NCI-H345 (cell line): ENCODE results near the gene SIK2.
"Not testable (repeated sequence)": the region's sequence is repeated elsewhere in the genome, so short reads cannot be mapped to it uniquely, and the experiment has no call there.

Experiments used
- DNase-seq: peaks from one replicate; lab custom pipeline; 2025; lab: John Stamatoyannopoulos, UW

The SIK2 gene

DNA sequence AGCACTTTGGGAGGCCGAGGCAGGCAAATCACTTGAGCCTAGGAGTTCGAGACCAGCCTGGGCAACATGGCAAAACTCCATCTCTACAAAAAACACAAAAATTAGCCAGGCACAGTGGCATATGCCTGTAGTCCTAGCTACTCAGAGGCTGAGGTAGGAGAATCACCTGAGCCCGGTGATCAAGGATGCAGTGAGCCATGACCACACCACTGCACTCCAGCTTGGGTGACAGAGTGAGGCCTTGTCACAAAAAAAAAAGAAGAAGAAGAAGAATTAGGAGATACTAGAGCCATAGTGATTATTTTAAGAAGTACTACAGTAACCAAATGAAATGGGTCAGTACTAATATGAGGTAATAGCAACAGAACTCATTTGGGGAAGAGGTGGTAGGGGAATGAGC lies 56.2 kb downstream of the SIK2 start:
- DNase-seq, result not testable (repeated sequence)

DNA sequence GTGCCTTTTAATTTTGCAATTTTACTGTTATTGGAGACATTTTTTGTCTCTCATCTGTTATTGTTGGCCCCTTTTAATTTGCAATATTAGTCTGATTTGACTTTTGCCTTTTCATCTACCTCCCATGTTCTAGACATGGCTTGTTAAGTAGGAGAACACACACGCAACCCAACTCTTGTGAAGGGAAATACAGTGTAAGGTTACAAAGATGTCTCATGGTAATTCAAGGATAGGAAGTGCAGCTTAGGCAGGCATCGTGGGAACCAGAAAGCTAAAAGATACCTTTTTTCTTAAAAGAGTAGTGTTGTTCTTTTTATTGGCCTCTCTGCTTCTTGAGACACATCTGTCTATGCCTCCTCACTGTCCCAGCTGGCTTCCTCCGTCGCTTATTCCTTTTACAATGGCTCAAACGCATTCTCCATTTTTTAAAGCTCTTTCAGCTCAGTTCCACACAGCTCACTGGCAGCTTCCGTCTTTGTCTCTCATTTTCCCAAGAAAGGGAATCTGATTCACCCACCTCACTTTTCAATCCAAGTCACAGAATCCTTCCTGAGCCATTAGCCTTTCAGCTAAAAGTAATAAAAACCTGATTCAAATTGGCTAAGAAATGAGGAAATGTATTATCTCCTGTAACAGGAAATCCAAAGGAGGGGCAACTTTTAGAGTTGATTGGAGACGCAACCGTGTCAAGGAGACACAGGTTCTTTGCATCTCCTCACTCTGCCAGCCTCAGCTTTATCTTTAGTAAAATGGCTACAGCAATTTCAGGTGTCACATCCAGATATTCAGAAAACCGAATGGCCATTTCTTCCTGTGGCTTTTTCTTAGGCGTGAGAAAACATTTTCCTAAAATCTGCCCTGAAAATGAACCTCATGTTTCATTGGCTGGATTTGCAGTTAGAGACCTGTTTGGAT lies 57.2 kb downstream of the SIK2 start:
- no peak for DNase-seq

DNA sequence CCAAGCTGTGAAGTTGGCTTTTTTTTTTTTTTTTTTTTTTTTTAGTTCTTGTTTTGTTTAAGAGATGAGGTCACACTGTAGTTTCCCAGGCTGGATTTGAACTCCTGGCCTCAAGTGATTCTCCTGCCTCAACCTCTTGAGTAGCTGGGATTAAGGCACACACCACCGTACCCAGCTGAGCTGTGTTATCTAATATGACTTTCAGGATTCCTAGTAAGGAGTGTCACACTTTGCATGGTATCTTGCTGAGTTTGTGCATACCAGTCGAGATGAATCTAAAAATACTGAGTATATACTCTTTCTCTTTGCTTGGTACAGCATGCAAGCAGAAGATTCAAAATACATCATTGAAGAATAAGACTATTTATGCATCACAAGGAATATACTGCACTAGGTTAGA lies 58.6 kb downstream of the SIK2 start:
- DNase-seq, result no peak

DNA sequence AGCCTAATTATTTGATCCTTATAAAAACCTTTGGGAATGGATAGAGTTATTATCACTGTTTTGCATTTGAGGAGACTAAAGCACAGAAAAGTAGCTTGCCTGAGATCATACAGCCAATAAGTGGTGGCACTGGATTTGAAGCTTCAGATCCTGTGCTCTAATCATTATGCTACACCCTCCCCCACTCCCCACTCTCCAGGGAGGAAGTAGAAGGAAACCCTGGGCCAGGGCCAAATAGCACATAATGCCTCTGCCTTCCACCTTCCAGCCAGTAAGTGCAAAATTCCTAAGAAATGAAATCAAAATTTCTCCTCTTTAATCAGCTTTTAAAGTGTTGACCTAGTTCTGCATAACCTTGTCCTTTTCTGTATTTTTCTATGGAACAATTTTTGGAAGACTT lies 61.6 kb downstream of the SIK2 start:
- DNase-seq, result no peak

DNA sequence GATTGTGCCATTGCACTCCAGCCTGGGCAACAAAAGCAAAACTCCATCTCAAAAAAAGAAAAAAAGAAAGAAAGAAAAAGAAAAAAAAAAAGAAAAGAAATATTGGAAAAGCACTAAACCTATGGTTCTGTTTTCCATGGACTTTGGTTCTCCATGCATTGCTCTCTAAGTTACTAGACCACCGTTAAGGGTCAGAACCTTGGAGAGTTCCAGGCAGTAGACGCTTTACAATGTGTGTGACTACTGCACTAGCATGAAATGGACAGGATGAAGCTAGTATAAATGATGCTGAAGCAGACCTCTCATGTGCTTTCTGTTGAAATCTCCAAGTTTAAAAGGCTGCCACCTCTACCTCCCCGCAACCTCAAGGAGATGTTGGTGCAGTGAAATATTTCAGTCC lies 63.5 kb downstream of the SIK2 start:
- DNase-seq, result no peak

DNA sequence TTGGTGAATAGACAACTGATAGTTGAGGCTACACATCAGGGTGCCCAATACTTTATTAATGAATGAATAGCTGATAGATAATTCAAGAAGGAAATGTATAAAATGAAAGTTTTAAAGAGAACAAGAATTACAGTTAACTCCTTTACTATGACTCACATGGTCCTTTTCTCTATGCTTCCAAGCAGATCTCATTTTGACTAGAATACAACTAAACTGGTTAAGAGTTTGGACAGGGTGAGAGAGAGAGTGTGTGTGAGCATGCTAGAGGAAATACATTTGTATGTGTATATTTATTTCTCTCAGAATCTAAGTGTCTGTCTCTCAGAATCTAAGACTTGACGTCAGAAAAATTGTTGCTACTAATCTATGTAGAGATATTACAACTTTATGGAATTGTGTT lies 66.7 kb downstream of the SIK2 start:
- no peak for DNase-seq

DNA sequence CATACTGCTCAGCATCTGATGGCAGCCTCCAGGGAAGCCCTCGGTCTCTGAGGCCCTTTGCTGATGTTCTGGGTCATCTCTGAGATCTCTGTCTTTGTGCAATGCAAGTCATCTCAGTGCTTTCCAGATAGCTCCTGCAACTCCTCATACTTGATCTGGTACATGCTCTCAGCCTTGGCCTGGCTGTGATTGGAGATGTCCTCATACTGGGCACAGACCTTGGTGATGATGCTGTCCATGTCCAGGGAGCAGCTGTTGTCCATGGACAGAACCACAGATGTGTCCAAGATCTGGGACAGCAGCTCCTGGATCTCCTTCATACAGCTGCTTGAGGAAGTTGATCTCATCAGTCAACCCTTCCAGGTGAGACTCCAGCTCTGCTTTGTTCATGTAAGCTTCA lies 69.1 kb downstream of the SIK2 start:
- no peak for DNase-seq

DNA sequence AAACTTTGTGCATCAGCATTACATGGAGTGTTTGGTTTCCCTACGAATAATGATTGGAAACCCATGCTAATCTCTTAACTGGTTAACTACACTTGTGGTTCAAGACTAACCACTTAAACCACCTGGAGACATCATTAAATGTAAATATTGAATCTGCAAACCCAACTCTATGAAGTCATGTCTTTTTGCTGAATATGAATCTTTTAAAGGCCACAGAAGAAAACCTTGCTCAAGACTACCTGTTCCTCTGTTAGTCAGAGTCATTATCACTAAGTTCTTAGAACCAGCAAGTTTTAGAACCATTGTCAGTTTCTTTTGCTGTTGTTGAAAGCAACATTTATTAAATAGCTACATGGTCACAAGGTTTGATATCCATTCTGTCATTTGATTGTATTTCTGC lies 70.7 kb downstream of the SIK2 start:
- no peak for DNase-seq

DNA sequence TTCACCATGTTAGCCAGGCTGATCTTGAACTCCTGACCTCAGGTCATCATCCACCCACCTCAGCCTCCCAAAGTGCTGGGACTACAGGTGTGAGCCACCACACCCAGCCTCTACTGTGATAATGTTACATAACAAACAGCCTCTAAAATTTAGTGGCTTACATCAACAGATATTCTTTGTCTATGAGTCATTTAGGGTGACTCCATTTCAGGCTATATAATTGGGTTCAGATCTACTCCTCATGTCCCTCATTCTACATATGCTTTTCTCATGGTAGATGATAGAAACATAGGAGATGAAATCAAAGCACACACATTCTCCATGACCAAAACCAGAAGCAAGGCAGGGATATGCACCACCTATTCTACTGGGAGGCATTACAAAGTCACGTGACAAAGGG lies 72.7 kb downstream of the SIK2 start:
- DNase-seq, result no peak

DNA sequence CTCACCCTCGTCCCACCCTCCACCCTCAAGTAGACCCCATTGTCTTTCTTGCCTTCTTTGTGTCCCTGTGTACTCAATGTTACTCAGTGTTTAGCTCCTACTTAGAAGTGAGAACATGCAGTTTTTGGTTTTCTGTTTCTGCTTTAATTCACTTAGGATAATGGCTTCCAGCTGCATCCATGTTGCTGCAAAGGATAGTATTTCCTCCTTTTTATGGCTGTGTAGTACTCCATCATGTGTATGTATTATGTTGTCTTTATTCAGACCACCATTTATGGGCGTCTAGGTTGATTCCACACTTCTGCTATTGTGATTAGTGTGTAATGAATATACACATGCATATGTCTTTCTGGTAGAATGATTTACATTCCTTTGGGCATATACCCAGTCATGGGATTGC lies 73.6 kb downstream of the SIK2 start:
- DNase-seq, result no peak

DNA sequence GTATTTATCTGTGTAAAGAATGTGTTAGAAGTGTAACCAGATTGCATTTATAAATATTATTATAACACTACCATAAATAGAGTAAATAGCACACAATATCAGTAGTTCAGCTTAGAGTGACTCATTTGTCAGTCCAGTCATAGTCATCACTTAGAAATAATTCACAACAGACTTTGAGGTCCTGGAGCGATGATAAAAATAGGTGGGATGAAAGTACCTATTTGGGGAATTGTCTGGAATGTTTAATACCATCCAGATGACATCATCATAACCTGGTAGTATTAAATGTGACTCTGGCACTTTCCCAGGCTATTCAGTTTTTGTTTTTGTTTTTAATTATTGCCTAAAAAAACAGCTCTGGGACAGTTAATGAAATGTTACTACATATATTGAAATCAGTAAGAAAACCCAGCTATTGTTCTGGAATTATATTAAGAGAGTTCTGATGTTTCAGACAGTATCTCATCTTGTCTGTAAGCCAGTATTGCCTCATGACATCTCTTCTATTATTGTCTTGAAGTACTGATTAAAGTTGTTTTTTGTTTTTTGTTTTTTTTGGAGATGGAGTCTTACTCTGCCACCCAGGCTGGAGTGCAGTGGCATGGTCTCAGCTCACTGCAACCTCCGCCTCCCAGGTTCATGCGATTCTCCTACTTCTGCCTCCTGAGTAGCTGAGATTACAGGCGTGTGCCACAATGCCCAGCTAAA lies 74.8 kb downstream of the SIK2 start:
- DNase-seq, result no peak

DNA sequence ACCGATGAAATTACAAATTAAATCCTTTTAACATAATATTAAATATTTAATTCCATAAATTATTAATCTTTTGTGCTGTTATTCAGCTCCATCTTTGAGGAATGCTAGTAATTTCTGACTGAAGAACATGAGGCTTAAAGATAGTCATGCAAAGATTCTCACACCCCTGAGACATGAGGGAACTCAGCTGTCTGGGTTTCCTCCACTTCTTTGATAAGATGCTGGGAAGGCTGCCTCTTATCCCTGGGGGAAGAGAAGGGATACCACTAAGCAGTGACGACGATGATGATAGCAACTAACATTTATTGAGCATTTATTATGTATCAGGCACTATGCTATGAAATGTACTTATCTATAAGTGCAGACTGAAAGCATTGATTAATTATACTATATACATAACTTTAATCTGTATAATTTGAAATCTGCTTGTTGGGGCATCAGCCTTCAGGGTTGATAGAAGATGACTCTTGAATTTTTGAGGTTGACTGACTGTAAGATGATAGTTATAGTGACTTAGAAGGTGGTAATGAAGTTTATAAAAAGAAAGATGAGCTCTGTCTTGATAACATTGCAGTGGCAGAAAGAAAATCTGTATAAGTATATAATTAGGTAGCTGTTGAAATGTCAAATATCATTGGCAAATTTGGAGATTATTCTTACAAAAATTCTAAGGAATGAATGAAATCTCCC lies 78.4 kb downstream of the SIK2 start:
- DNase-seq, result no peak

DNA sequence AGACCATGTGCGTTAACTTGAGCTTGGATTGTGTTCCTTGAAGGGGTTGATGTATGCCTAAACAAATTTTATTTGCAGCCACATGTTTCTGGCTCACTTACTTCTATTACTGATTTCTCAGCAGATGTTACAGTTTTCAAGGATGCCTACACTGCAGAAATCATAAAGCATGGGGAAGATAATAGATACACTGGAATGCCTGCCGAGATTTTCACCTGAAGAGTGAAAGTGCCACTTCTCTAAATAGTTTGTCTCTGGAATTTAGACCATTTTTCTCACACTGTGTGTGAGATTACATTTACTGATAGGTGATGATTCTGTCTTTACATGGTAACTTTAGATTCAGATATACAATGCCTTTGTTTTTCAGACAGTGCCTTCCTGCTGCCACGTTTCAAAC lies 81.6 kb downstream of the SIK2 start:
- no peak for DNase-seq

DNA sequence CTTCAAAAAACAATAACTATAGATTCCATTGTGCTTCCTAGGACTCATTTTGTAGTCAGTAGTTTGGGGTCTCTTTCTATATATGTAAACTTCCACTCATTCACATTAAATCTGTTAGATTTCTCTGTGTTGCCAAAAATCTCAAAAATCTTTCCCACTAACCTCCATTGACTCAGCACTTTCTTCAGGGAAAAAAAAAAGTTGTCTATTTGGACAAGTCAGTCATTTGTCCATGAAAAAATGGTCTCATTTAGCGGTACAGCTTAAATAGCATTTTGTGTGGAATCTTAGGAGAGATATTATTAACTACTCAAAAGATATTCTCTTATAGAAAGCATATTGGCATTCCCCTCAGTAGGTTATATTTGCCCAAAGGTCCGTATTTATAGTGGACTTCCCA lies 82.0 kb downstream of the SIK2 start:
- DNase-seq, result no peak

DNA sequence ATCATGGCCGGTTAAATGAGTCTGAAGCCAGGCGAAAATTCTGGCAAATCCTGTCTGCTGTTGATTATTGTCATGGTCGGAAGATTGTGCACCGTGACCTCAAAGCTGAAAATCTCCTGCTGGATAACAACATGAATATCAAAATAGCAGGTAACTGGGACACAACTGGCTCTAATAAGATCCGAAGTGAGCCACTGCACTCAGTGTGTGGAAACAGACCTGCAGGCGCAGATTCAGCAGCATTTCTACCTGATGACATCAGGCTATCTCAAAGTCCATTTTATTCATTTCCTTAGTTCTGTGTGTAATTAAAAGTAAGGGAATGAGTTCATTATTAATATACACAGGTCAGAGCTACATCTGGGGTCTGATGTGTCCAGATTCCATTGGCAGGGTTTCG lies 85.8 kb downstream of the SIK2 start:
- no peak for DNase-seq

DNA sequence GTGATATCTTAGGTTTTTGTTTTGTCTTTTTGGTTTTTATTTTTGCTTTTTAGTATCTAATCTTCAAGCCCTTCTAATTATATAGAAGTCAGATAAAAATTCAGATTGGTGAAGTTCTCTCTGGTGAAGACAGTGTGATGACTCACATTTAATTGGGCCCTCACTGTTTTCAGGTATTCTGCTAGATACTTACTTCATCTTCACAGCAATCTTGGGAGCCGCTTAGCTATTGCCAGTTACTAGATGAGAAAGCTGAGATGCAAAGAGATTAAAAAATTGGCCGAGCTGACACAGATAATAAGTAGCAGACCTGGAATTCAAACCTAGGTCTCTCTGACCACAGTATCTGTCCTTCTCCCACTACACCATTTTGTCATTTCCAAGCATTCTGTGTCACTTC lies 88.9 kb downstream of the SIK2 start:
- DNase-seq, result no peak

DNA sequence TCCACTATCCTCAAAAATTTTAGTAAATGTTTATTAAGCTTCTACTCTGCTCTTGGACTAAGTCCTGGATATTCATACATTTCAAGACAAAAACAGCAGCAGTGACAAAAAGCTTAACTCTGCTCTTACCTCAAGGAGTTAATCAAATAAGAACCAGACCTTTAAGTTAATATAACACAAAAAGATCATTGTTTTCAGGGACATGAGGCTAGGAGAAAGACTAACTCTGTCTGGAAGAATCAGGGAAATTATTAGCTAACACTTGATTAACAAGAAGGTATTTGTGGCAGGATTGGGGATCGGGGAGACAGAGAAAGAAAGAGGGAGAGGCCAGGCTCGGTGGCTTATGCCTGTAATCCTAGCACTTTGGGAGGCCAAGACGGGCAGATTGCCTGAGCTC lies 89.5 kb downstream of the SIK2 start:
- no peak for DNase-seq

DNA sequence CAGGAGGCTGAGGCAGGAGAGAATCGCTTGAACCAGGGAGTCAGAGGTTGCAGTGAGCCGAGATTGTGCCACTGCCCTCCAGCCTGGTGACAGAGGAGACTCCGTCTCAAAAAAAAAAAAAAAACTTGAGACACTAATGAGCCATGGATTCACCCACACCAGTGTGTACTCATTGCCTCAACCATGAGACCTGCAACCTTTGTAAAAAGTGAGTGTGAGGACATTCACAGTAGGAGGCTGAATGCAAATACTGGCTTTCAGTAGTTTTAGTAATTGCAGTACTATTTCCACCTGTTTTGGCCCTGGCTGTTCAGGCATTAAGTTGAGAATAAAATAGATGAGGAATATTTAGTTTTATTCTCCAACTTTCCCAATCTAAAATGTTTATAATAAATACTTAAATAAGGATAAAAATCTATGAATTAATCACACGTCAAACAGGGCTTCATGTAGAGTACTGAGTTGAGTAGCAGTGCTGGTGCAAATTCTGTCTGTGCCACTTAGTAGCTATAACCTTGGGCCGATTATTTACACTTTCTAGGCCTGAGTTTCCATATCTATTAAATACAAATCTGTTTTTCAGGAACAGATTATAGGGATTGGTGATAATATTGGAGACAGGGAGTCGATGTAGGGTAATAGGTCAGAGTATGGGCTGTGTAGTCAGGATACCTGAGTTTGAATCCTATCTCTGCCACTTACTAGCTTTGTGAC lies 91.1 kb downstream of the SIK2 start:
- peak; percentile 20 for DNase-seq

DNA sequence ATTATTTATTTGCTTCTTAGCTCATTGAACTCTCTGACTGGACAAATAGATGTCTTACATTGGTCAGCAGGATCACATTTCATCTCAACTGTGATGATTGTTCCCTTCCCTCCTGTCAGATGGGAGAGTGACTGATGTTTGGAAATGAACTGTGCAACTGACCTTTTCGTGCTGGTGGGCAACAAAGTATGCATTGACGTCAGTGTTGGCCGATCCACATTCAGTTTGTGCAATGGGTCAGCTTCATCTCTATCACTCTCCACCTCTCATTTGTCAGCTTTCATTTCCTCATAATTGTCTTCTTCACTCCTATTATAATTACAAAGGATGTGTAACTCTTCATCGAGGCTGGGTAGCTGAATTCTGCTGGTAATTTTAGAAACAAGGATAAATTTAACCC lies 92.6 kb downstream of the SIK2 start:
- no peak for DNase-seq

DNA sequence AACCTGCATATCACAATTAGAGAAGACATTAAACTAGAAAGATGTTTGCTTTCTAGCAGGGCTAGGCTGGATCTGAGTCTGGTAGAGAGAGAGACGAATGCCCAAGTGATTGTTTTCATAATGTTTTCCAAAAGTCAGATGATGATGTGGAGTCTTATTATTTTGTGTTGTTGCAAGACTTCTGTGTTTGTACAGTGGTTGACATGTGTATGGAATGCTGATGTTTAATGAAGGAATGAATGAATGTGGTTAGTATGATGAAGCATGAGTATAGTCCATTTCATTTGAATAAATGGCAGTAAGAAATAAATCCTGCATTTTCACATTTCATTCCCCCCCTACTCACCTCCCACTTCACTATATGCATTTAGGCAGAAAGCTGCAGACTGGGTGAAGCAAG lies 94.3 kb downstream of the SIK2 start:
- DNase-seq, result no peak

DNA sequence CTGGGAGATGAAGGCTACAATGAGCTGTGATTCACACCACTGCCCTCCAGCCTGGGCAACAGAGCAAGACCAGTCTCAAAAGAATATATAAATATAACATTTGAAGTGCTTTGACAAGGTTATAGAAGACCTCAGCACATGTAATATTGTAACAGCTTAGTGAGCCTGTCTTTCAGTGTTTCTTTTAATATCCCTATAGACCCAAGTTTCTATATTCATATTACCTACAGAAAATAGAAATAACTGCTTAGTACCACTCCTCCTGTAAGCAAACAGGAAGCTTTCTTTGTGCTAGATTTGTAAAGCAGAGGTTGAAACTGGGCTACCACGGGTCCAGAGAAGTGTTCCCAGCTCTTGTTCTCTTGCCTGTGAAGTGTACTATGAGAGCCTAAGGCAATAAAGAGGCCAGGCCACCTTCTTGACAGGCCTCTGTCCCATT lies 95.7 kb downstream of the SIK2 start:
- no peak for DNase-seq

DNA sequence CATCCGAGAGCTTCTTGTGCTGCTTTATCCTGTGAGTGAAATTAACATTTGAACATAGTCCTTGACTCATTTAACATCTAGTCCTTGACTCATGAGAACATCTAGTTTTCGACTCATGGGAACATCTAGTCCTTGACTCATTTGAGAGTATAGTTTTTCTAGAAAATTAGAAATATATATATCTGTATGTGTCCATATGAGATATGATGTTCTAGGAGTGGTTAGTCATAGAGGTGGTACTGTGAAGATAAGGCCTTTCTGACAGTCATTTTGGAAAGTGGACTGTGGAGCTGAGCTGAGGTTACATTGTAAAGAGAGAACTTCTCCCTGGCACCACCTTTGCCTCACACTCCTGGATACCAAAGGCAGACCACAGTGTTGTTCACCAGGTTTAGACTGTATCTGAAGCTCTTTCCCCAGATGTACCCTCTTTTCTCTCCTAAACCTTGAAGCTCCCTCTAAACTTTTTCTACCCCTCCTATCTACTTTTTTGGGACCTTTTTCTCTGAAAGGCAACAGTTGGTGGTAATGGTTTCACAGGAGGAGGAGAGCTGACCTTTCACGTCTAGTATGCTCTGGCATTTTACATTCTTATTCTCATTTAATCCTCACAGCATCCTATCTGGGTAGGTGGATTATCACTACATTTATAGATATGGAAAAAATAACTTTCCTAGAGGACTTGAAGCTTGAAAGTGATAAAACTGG lies 96.8 kb downstream of the SIK2 start:
- no peak for DNase-seq
